ENCODE data around the gene ZNRF3.
A peak's percentile ranks its signal among the peaks of the same experiment; 100 is the strongest.

ZNRF3 gene

DNA sequence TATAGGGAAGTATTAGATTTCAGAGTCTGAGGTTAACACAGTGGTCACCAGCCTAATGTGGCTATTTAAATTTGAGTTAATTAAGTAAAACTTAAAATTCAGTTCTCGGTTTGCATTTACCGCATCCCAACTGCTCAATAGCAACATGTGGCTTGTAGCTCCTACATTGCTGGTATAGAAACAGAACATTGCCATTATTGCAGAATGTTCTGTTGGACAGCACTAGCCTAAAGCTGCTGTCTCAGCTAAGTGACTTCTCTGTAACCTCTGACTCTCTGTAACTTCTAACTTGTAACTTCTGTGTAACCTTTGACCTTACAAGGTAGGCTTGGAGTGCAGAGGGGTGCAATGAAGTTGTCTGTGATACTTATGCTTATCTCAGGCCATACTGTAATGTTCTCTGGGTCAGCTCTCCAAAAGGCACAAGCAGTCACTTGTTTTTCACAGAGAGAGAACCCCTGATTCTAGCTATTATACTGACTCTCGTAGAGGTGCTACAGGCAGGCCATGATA is 78.7 kb downstream of the ZNRF3 start:
- Mint-ChIP-seq H3K9me3 (no peaks in the 10 kb centered on the region), H3K4me3 (no peak overlapping the region), H3K27me3 (ENCODE audit: low read depth) (no peaks in the 10 kb centered on the region), H3K27ac (peak overlapping the region in 2 of 3 experiments; percentile 31 to 32), H3K4me1 (peaks cover 67% of the 10 kb centered on the region), H3K36me3 (ENCODE audit: low read depth) (peaks cover 26% of the 10 kb centered on the region)
- TF ChIP-seq CTCF (IDR thresholded peaks at IDR 0.05; ENCODE audit: unreplicated experiment in 3 of 3) = no peak

- H3K27me3 Mint-ChIP-seq (ENCODE audit: low read depth) = no peaks in the 10 kb centered on the region
- H3K9me3 Mint-ChIP-seq = no peaks in the 10 kb centered on the region
- peaks cover 20% of the 10 kb centered on the region for H3K36me3 Mint-ChIP-seq (ENCODE audit: low read depth)
- peak overlapping the region in 2 of 3 experiments; percentile 1 to 43 for H3K27ac Mint-ChIP-seq
- peaks cover 62% of the 10 kb centered on the region for H3K4me1 Mint-ChIP-seq
- no peak overlapping the region for H3K4me3 Mint-ChIP-seq
- TF ChIP-seq CTCF (IDR thresholded peaks at IDR 0.05; ENCODE audit: unreplicated experiment in 3 of 3) = no peak
Measured at GRCh38 chr22:28963362-28963761, 80.0 kb downstream of the ZNRF3 start.

DNA sequence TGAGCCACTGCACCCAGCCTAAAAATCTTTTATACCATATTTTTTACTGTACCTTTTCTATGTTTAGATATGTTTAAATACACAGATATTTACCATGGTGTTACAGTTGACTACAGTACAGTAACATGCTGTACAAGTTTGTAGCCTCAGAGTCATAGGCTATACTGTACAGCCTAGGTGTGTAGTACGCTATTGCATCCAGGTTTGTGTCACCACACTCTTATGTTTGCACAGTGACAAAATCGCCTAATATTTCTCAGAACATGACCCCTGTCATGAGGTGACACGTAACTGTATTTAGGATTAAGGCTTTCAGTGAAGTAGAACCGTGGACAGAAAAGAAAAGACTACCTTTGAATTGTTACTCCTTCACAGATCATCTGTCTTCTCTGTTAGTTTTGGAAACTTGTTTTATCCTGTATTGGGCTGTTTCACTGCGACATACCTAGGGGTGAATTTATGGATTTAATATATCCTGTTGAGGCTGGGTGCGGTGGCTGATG is 83.8 kb downstream of the ZNRF3 start:
- Mint-ChIP-seq H3K4me1 (peaks cover 38% of the 10 kb centered on the region), H3K9me3 (peaks cover 6% of the 10 kb centered on the region), H3K27ac (no peak overlapping the region), H3K36me3 (ENCODE audit: low read depth) (peaks cover 29% of the 10 kb centered on the region), H3K4me3 (no peak overlapping the region), H3K27me3 (ENCODE audit: low read depth) (no peaks in the 10 kb centered on the region)
- TF ChIP-seq CTCF (IDR thresholded peaks at IDR 0.05; ENCODE audit: unreplicated experiment in 3 of 3) = no peak

- no peaks in the 10 kb centered on the region for H3K27me3 Mint-ChIP-seq (ENCODE audit: low read depth)
- TF ChIP-seq CTCF (IDR thresholded peaks at IDR 0.05; ENCODE audit: unreplicated experiment in 3 of 3) = no peak
- no peak overlapping the region for H3K4me3 Mint-ChIP-seq
- no peak overlapping the region for H3K27ac Mint-ChIP-seq
- H3K36me3 Mint-ChIP-seq (ENCODE audit: low read depth) = peaks cover 31% of the 10 kb centered on the region
- peaks cover 6% of the 10 kb centered on the region for H3K9me3 Mint-ChIP-seq
- H3K4me1 Mint-ChIP-seq = peaks cover 31% of the 10 kb centered on the region
Measured at GRCh38 chr22:28967969-28968368, 84.6 kb downstream of the ZNRF3 start.

DNA sequence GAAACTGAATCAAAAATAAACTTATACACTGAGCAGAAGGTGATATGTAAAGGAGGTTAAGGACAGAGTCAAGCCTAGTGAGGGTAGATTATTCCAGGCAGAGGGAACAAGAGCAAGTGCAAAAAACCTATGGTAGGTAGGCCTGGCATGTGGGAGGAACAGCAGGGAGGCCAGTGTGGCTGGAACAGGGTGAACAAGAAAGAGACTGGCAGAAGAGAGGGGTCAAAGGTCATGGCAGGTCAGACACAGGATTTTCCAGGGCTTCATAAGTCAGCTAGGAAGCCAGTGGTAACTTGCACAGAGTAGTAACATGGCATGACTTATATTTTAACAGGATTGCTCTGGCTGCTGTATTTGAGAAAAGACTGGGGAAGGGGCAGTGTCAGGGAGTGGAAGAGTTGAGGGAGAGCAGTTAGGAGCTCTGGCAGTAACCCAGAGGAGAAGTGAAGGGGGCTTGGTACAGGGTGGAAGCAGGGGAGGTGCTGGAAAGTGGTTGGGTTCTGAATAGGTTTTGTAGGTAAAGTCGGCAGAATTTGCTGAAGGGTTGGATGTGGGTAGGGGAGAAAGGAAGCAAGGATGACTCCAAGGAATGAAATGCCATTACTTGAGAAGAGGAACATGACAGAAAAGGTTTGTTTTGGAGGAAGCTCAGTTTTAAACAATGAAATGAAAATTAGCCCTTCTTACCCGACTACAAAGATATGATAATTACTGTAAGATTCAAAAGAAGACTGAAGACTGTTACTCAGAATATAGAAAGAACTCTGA is 86.2 kb downstream of the ZNRF3 start:
- Mint-ChIP-seq H3K36me3 (ENCODE audit: low read depth) (peaks cover 31% of the 10 kb centered on the region), H3K4me3 (peak overlapping the region in 1 of 3 experiments; percentile 4), H3K27ac (peak overlapping the region; percentile 31 to 81 (median 76)), H3K27me3 (ENCODE audit: low read depth) (no peaks in the 10 kb centered on the region), H3K4me1 (peaks cover 21% of the 10 kb centered on the region), H3K9me3 (peaks cover 6% of the 10 kb centered on the region)
- TF ChIP-seq CTCF (IDR thresholded peaks at IDR 0.05; ENCODE audit: unreplicated experiment in 3 of 3) = no peak

Measured in nephron (organoid).